ENCODE data around the gene PRRX2. TPM values are rescaled to one million over a fixed set of nuclear protein-coding genes. Genes with fewer than 3 reads are reported as not detected.

PRRX2 gene
- total RNA-seq, 1 experiment from 2014 or later: not detected

- peaks cover 51% of the 10 kb centered on the region for H3K79me2 ChIP-seq (ENCODE audit: low read length)
- peak within 1 kb of the TSS; percentile 85 for H3K9ac ChIP-seq (ENCODE audit: low read length)
- H3K9me3 ChIP-seq (ENCODE audit: low read length): no peaks in the 10 kb centered on the region
- peak within 1 kb of the TSS; percentile 86 for H3K4me3 ChIP-seq (ENCODE audit: low read length)
- H2AFZ ChIP-seq (ENCODE audit: low read length): peak within 1 kb of the TSS; percentile 48; the same call in 1 of the 2 replicates
- H3K36me3 ChIP-seq (ENCODE audit: insufficient read depth, low read length): peaks cover 22% of the 10 kb centered on the region; the same call in 1 of the 2 replicates
- H3K4me1 ChIP-seq (ENCODE audit: low read length): peaks cover 44% of the 10 kb centered on the region
- peak; percentile 93 for DNase-seq
- H3K9me2 ChIP-seq (replicated peaks; ENCODE audit: insufficient read depth, low read length): no peaks in the 10 kb centered on the region
- H3K27me3 ChIP-seq (ENCODE audit: low read length): no peaks in the 10 kb centered on the region
- peak within 1 kb of the TSS; percentile 68 for H3K27ac ChIP-seq (ENCODE audit: low read length)
- peaks cover 47% of the 10 kb centered on the region for H4K20me1 ChIP-seq (ENCODE audit: insufficient read depth, low read depth, low read length)
- peak within 1 kb of the TSS; percentile 89 for H3K4me2 ChIP-seq (ENCODE audit: low read depth, low read length, poor library complexity, severe bottlenecking)
These were observed 39.3 kb upstream of the PRRX2 start, which contains the start of gene NTMT1 for GRCh38 chr9:129626079-129626624. NTMT1 (plus strand) TSS chr9:129626163; CDS start chr9:129632704, 6,541 bp downstream.

GRCh38 chr9:129626625-129627284, 38.7 kb upstream of the PRRX2 start:
- Histone ChIP-seq H3K9me2 (replicated peaks; ENCODE audit: insufficient read depth, low read length) (no peaks in the 10 kb centered on the region), H3K4me1 (ENCODE audit: low read length) (peaks cover 44% of the 10 kb centered on the region), H3K4me2 (ENCODE audit: low read depth, low read length, poor library complexity, severe bottlenecking) (peak overlapping the region; percentile 89), H3K4me3 (ENCODE audit: low read length) (peak overlapping the region; percentile 86), H3K27ac (ENCODE audit: low read length) (peak overlapping the region; percentile 68), H3K79me2 (ENCODE audit: low read length) (peaks cover 58% of the 10 kb centered on the region), H3K9me3 (ENCODE audit: low read length) (no peaks in the 10 kb centered on the region), H3K27me3 (ENCODE audit: low read length) (no peaks in the 10 kb centered on the region), H3K36me3 (ENCODE audit: insufficient read depth, low read length) (peaks cover 22% of the 10 kb centered on the region; the same call in 1 of the 2 replicates), H2AFZ (ENCODE audit: low read length) (no peak overlapping the region), H4K20me1 (ENCODE audit: insufficient read depth, low read depth, low read length) (peaks cover 54% of the 10 kb centered on the region), H3K9ac (ENCODE audit: low read length) (peak overlapping the region; percentile 85)
- peak; percentile 63 for DNase-seq

GRCh38 chr9:129627556-129628440, 37.6 kb upstream of the PRRX2 start:
- Histone ChIP-seq H3K9ac (ENCODE audit: low read length) (peak overlapping the region; percentile 85), H3K36me3 (ENCODE audit: insufficient read depth, low read length) (peaks cover 22% of the 10 kb centered on the region; the same call in 1 of the 2 replicates), H3K79me2 (ENCODE audit: low read length) (peaks cover 68% of the 10 kb centered on the region), H3K4me2 (ENCODE audit: low read depth, low read length, poor library complexity, severe bottlenecking) (peak overlapping the region; percentile 89), H3K27ac (ENCODE audit: low read length) (0 out of 2 replicates have a peak overlapping the region, but pooled peaks have one; percentile 68), H3K4me1 (ENCODE audit: low read length) (peaks cover 44% of the 10 kb centered on the region), H3K9me2 (replicated peaks; ENCODE audit: insufficient read depth, low read length) (no peaks in the 10 kb centered on the region), H3K9me3 (ENCODE audit: low read length) (no peaks in the 10 kb centered on the region), H3K4me3 (ENCODE audit: low read length) (peak overlapping the region; percentile 86), H4K20me1 (ENCODE audit: insufficient read depth, low read depth, low read length) (peaks cover 64% of the 10 kb centered on the region), H3K27me3 (ENCODE audit: low read length) (no peaks in the 10 kb centered on the region), H2AFZ (ENCODE audit: low read length) (no peak overlapping the region)
- no peak for DNase-seq

- 0 out of 2 replicates have a peak overlapping the region, but pooled peaks have one; percentile 85 for H3K9ac ChIP-seq (ENCODE audit: low read length)
- H3K79me2 ChIP-seq (ENCODE audit: low read length): peaks cover 76% of the 10 kb centered on the region
- H3K9me2 ChIP-seq (replicated peaks; ENCODE audit: insufficient read depth, low read length): no peaks in the 10 kb centered on the region
- H3K27ac ChIP-seq (ENCODE audit: low read length): no peak overlapping the region
- no peaks in the 10 kb centered on the region for H3K9me3 ChIP-seq (ENCODE audit: low read length)
- H3K4me1 ChIP-seq (ENCODE audit: low read length): peaks cover 39% of the 10 kb centered on the region
- H3K36me3 ChIP-seq (ENCODE audit: insufficient read depth, low read length): peaks cover 22% of the 10 kb centered on the region; the same call in 1 of the 2 replicates
- peaks cover 71% of the 10 kb centered on the region for H4K20me1 ChIP-seq (ENCODE audit: insufficient read depth, low read depth, low read length)
- no peaks in the 10 kb centered on the region for H3K27me3 ChIP-seq (ENCODE audit: low read length)
- DNase-seq: no peak
- peak overlapping the region; percentile 89 for H3K4me2 ChIP-seq (ENCODE audit: low read depth, low read length, poor library complexity, severe bottlenecking)
- no peak overlapping the region for H3K4me3 ChIP-seq (ENCODE audit: low read length)
- no peak overlapping the region for H2AFZ ChIP-seq (ENCODE audit: low read length)
These were observed 36.7 kb upstream of the PRRX2 start for GRCh38 chr9:129628709-129629108.

GRCh38 chr9:129629251-129629820, 36.1 kb upstream of the PRRX2 start:
- no peak overlapping the region for H3K9ac ChIP-seq (ENCODE audit: low read length)
- no peaks in the 10 kb centered on the region for H3K9me3 ChIP-seq (ENCODE audit: low read length)
- no peak overlapping the region for H2AFZ ChIP-seq (ENCODE audit: low read length)
- H3K4me2 ChIP-seq (ENCODE audit: low read depth, low read length, poor library complexity, severe bottlenecking): no peak overlapping the region
- no peaks in the 10 kb centered on the region for H3K9me2 ChIP-seq (replicated peaks; ENCODE audit: insufficient read depth, low read length)
- no peak overlapping the region for H3K4me3 ChIP-seq (ENCODE audit: low read length)
- peaks cover 75% of the 10 kb centered on the region for H4K20me1 ChIP-seq (ENCODE audit: insufficient read depth, low read depth, low read length)
- H3K27ac ChIP-seq (ENCODE audit: low read length): no peak overlapping the region
- no peaks in the 10 kb centered on the region for H3K27me3 ChIP-seq (ENCODE audit: low read length)
- peaks cover 80% of the 10 kb centered on the region for H3K79me2 ChIP-seq (ENCODE audit: low read length)
- H3K36me3 ChIP-seq (ENCODE audit: insufficient read depth, low read length): peaks cover 22% of the 10 kb centered on the region; the same call in 1 of the 2 replicates
- no peak for DNase-seq
- H3K4me1 ChIP-seq (ENCODE audit: low read length): peaks cover 33% of the 10 kb centered on the region

GRCh38 chr9:129630967-129631673, 34.3 kb upstream of the PRRX2 start:
- Histone ChIP-seq H3K27me3 (ENCODE audit: low read length) (no peaks in the 10 kb centered on the region), H3K9ac (ENCODE audit: low read length) (no peak overlapping the region), H3K79me2 (ENCODE audit: low read length) (peaks cover 85% of the 10 kb centered on the region), H2AFZ (ENCODE audit: low read length) (no peak overlapping the region), H3K9me3 (ENCODE audit: low read length) (no peaks in the 10 kb centered on the region), H3K36me3 (ENCODE audit: insufficient read depth, low read length) (peaks cover 22% of the 10 kb centered on the region; the same call in 1 of the 2 replicates), H4K20me1 (ENCODE audit: insufficient read depth, low read depth, low read length) (peaks cover 79% of the 10 kb centered on the region), H3K4me1 (ENCODE audit: low read length) (peaks cover 19% of the 10 kb centered on the region), H3K4me2 (ENCODE audit: low read depth, low read length, poor library complexity, severe bottlenecking) (no peak overlapping the region), H3K27ac (ENCODE audit: low read length) (no peak overlapping the region), H3K4me3 (ENCODE audit: low read length) (no peak overlapping the region), H3K9me2 (replicated peaks; ENCODE audit: insufficient read depth, low read length) (no peaks in the 10 kb centered on the region)
- no peak for DNase-seq

- DNase-seq: no peak
- Histone ChIP-seq H3K9ac (ENCODE audit: low read length) (no peak overlapping the region), H3K9me3 (ENCODE audit: low read length) (no peaks in the 10 kb centered on the region)
These were observed 33.7 kb upstream of the PRRX2 start for GRCh38 chr9:129631674-129632129.

More at GRCh38 chr9:129631674-129632129, 33.7 kb upstream of the PRRX2 start:
- Histone ChIP-seq H3K9me2 (replicated peaks; ENCODE audit: insufficient read depth, low read length) (no peaks in the 10 kb centered on the region), H4K20me1 (ENCODE audit: insufficient read depth, low read depth, low read length) (peaks cover 75% of the 10 kb centered on the region), H3K27me3 (ENCODE audit: low read length) (no peaks in the 10 kb centered on the region), H3K27ac (ENCODE audit: low read length) (no peak overlapping the region), H3K4me2 (ENCODE audit: low read depth, low read length, poor library complexity, severe bottlenecking) (no peak overlapping the region), H3K79me2 (ENCODE audit: low read length) (peaks cover 79% of the 10 kb centered on the region), H2AFZ (ENCODE audit: low read length) (no peak overlapping the region), H3K4me3 (ENCODE audit: low read length) (no peak overlapping the region), H3K36me3 (ENCODE audit: insufficient read depth, low read length) (peaks cover 22% of the 10 kb centered on the region; the same call in 1 of the 2 replicates), H3K4me1 (ENCODE audit: low read length) (peaks cover 19% of the 10 kb centered on the region)

Data from Karpas-422 (cell line).